GM08714 (cell line): ENCODE results near the gene DNMBP.

ENCODE experiments used
- H3K4me3 ChIP-seq: fragments of 200-500 bp; sonication (Bioruptor generic); 2 replicates; pipeline ENCODE4 v1.5.1; 2014; ENCODE audit warnings: mild to moderate bottlenecking, low read length, inconsistent platforms
- ZNF274 ChIP-seq: IDR thresholded peaks from 2 replicates; pipeline ENCODE4 v1.6.1; 2012; ENCODE audit warnings: mild to moderate bottlenecking, low read depth, low read length

Gene DNMBP

DNA sequence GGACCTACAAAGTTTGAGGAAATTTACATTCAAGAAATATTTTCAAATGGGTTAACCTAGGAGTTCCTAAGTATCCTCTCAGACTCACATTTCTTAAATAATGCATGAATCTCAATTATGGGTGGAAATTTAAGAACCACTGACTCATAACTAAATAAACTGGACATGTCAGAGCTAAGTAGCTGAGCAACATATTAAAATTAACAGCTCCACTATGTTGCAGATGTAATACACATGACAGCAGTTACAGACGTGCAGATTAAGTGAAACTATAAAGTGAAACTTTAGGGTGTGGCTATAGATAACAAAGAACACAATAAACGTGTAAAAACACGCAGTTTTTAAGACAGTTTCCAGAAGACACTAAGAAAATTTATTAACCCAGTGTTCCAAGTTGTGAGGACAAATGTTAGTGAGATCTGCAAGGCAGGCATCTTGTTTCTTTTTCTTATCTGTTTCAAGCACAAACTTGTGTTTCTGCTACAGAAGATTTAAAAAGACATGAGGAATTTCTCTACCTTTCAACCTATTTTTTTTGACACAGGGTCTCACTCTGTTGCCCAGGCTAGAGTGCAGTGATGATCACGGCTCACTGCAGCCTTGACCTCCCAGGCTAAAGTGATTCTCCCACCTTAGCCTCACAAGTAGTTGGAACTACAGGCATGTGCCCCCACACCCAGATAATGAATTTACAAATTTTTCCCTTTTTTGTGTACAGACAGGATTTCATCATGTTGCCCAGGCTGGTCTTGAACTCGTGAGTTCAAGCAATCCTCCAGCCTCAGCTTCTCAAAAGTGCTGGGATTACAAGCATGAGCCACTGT, 25.3 kb downstream of the DNMBP start:
- no peak for TF ChIP-seq ZNF274
- no peak overlapping the region; the same call in 1 of the 2 replicates for H3K4me3 ChIP-seq

DNA sequence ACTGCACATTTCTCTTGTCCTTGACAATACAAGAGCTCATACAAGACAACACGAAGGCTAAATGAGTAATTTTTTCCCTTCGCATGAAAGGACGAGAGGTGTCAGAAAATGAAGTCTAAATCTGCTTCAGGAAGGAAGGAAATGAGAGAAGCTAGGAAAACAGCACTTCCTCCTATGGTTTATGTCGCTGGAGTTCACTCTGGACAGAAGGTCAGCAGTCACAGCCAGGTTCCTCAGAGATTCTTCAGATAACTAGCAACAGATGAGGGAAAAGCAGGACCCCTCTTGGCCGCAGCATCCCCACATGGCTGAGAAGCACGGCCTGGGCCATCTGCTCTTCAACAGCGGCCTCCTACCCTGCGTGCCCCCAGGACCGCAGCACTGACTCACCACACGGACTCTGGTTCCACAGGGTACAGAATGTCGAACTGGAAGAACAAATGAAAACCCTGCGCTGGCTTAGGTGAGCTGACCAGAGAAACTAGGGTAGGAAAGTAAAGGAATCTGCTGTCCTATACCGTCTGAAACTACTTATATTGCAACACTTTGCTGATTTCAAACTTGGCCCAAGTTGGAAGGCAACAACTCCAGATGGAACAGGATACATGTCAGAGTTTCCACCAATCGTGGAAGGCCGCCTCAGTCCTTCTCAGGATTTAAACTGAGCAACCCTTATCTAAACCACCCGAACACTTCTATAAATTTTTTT, 26.3 kb downstream of the DNMBP start:
- TF ChIP-seq ZNF274: no peak
- H3K4me3 ChIP-seq: no peak overlapping the region; the same call in 1 of the 2 replicates

- no peak for TF ChIP-seq ZNF274
- H3K4me3 ChIP-seq: no peak overlapping the region
Measured at GRCh38 chr10:99982728-99983127, 27.0 kb downstream of the DNMBP start.

DNA sequence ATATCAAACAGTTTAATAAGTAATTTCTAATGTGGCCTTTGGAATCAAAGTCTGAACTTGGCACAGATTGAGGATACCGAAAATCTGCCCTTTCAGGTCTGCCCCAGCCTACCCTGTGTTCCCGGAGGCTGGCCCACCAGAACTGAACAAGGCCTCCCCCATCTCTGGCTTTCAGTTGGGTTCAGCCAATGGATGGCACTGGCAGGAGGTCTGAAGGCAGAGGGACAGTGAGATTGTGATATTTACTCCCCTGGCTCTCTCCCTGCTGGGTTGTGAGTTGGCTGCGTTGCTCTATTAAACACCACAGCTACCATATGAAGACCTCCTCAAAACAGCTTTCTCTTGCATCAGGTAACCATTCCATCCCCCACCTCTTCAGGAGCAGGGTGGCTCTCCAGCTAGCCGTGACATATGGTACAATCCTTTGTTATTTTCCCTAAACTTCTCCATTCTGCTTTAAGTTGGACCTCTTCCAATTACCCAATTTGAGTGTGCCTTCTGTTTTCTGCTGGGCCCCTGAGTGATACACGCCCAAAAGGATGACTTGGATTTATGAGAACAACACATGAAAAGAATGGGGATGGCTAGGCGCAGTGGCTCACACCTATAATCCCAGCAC, 28.1 kb downstream of the DNMBP start:
- H3K4me3 ChIP-seq: no peak overlapping the region
- TF ChIP-seq ZNF274: no peak

- H3K4me3 ChIP-seq: no peak overlapping the region
- no peak for TF ChIP-seq ZNF274
Measured at GRCh38 chr10:99979066-99979685, 30.6 kb downstream of the DNMBP start.

DNA sequence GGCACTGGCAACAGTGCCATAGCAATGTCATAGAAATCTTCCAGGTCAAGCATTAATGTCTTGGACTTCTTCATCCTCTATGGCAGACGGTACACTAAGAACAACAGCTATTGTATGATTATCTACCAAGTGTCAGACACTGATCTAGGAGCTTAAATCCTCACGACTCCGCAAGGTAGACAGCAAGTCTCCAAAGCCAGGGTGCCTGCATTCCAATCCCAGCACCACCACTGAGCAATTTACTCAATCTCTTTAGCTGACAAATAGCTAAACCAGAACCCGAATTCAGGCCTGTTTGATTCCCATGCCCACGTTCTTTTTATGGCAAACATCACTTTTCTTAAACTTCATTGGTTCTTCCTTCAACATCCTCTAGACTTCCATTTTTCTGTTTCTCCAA, 31.8 kb downstream of the DNMBP start:
- no peak for TF ChIP-seq ZNF274
- H3K4me3 ChIP-seq: no peak overlapping the region

DNA sequence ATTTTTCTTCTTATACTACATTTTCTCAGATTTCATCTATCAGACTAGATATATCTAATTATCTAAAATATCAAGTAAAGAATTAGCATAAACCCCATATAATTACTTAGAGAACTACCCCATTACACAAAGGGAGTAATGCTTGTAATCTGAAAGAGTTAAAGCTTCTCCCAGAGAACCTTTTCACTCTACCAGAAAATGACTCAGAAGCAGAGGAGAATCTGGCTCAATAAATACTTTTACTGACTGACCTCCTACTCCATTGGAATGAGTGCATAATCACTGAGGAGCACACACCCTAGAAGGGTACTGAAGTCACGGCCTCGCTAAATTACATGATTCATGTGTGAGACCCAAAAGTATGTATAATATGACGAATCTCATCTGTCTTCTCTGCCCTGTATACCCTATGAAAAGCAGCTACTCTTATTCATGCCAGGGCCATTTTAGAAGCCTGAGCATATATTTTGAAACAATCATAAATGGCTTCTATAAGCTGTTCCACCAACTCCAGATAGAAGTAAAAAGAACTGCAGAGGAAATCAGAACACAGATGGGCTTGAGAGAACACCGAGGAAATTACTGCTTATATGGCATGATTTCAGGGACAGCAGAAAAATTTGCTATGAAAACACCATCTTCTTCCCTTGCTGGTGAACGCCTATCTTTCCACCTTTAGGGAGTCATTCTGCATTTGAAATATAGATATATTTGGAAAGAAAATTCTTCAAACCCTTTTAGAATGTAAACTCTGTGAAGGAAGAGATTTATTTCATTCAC, 32.7 kb downstream of the DNMBP start:
- TF ChIP-seq ZNF274: no peak

DNA sequence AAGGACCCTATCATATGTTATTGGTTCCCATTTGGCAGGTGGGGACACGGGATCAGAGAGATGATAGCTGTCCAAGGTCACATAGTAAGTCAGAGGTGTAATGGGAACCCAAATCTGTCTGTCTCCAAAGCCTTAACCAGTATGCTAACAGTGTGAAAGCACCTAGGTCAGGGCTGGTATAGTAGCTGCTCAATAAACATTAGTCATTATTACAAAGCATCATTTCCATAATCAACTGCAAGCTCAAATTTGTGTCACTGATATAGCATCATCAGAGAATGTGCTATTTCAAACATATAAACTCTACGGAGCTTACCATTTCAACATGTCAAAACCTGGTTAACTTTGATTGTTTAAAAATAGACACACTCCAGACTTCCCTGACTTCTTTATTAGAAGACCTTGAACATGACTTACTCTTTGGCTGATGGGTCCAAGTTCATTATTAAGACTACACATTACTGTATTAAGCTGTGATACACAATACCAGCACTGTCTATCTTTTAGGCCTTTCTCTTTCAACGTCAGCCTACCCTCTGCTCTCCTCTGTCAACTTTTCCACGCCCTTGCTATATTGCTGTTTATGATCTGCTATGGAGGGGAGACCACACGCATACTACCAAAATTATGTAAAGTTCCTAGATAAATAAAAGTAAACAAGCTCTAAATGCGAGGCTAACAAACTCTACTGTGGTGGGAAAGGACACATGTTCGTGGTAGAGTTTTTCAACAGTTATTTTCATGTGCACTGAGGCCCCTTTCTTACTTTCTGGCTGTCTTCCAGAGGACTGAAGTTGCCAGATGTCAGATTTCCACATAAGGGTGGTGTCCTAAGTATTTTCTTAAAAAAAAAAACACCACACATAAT, 33.6 kb downstream of the DNMBP start:
- no peak for TF ChIP-seq ZNF274
- no peak overlapping the region for H3K4me3 ChIP-seq

More for the DNA sequence above, 32.7 kb downstream of the DNMBP start:
- no peak overlapping the region for H3K4me3 ChIP-seq

DNA sequence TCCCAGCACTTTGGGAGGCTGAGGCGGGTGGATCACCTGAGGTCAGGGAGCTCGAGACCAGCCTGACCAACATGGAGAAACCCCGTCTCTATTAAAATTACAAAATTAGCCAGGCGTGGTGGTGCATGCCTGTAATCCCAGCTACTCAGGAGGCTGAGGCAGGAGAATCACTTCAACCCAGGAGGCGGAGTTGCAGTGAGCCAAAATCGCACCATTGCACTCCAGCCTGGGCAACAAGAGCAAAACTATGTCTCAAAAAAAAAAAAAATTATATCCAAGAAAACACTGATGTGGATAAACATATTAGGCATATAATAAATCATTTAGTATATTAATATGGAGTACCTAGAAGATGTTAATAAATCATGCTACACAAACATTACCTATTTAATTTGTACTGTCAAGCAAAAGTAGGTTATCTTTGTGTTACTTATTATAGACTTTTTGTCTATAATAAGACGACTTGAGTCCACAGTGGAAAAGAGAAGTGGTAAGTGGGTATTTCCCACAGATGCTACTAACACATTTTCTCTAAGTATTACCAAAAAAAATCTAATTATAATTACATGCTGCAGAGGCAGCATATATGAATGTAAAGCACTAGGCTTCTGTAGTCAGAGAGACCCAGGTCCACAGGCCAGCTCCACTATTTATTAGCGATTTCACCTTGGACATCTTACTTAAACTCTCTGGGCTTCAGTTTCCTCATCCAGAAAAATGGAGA, 34.5 kb downstream of the DNMBP start:
- H3K4me3 ChIP-seq: no peak overlapping the region; the same call in 1 of the 2 replicates
- no peak for TF ChIP-seq ZNF274

DNA sequence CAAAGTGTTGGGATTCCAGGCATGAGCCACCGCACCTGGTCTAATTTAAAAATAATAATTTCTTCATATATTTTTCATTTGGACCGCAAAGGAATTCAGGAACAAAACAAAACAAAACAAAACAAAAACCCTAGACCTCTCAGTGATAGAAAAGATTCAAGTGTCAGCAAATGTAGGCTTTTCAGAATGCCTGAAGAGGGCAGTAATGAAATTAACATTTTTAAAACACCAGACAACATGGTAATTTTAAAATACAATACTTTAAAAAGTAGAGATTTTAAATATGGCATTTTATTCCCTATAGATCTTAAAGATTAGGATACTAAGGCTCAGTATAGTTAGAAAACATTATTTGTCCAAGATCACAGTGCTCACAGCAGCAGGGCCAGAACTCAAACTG, 36.6 kb downstream of the DNMBP start:
- no peak for TF ChIP-seq ZNF274
- no peak overlapping the region for H3K4me3 ChIP-seq

GRCh38 chr10:99967961-99968360, 41.8 kb downstream of the DNMBP start:
- no peak for TF ChIP-seq ZNF274
- no peak overlapping the region for H3K4me3 ChIP-seq

DNA sequence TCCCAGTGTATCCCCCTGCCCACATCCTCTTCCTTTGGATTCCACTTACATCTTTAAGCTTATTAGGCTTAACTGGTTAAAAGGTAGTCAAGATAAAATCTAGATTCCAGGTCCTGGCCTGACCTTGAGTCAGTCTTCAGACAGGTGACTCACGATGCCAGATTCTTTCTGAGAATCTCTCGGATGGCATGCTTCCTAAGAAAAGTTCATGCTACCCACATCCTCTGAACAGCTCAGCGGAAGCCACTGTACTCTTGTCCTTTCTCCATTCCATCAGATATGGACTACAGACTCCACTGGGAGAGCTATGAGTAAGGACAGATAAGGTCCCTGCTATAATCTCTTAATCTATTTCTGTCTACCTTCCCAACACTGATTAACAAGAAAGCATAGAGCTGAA, 43.4 kb downstream of the DNMBP start:
- H3K4me3 ChIP-seq: no peak overlapping the region
- TF ChIP-seq ZNF274: no peak

- TF ChIP-seq ZNF274: no peak
- H3K4me3 ChIP-seq: no peak overlapping the region
Measured at GRCh38 chr10:99965700-99966099, 44.0 kb downstream of the DNMBP start.
